NCI-H2227 (cell line): ENCODE measurements around the gene OR7C1.
"Not testable (repeated sequence)": the region's sequence is repeated elsewhere in the genome, so short reads cannot be mapped to it uniquely, and the experiment has no call there.

Experiments used
- DNase-seq: peaks from one replicate; lab custom pipeline; 2025; ENCODE audit not compliant: unreplicated experiment; lab: John Stamatoyannopoulos, UW

The OR7C1 gene

GRCh38 chr19:14768001-14768400, 67.0 kb downstream of the OR7C1 start:
- no peak for DNase-seq

- no peak for DNase-seq
These were observed 67.5 kb downstream of the OR7C1 start for GRCh38 chr19:14767466-14767971.

GRCh38 chr19:14765841-14766240, 69.1 kb downstream of the OR7C1 start:
- DNase-seq = not testable (repeated sequence)

GRCh38 chr19:14765403-14765802, 69.6 kb downstream of the OR7C1 start:
- DNase-seq = not testable (repeated sequence)

GRCh38 chr19:14764401-14764800, 70.6 kb downstream of the OR7C1 start:
- no peak for DNase-seq

GRCh38 chr19:14763497-14764145, 71.4 kb downstream of the OR7C1 start:
- DNase-seq = no peak

- no peak for DNase-seq
These were observed 72.9 kb downstream of the OR7C1 start for GRCh38 chr19:14762111-14762510.

GRCh38 chr19:14761607-14762006, 73.4 kb downstream of the OR7C1 start:
- no peak for DNase-seq

GRCh38 chr19:14758816-14759215, 76.2 kb downstream of the OR7C1 start:
- no peak for DNase-seq

GRCh38 chr19:14748601-14749000, 86.4 kb downstream of the OR7C1 start:
- no peak for DNase-seq
